Nephron (organoid): ENCODE results near the gene SIRT3.
A peak's percentile ranks its signal among the peaks of the same experiment; 100 is the strongest.
"Not testable (repeated sequence)": the region's sequence is repeated elsewhere in the genome, so short reads cannot be mapped to it uniquely, and the experiment has no call there.

Experiments used
- H3K27ac Mint-ChIP-seq, 3 experiments: 2 replicates each; pipeline ENCODE4 v1.8.0; 2020; ENCODE audit warnings: mixed read lengths in 3 of 3, mild to moderate bottlenecking in 2 of 3, moderate library complexity in 1 of 3
- H3K27me3 Mint-ChIP-seq: 2 replicates; pipeline ENCODE4 v1.8.0; 2021; ENCODE audit warnings: low read depth, mild to moderate bottlenecking, moderate library complexity, mixed read lengths
- H3K36me3 Mint-ChIP-seq: 2 replicates; pipeline ENCODE4 v1.8.0; 2020; ENCODE audit warnings: low read depth, mixed read lengths
- H3K4me1 Mint-ChIP-seq: 2 replicates; pipeline ENCODE4 v1.8.0; 2020; ENCODE audit warnings: mixed read lengths
- H3K4me3 Mint-ChIP-seq, 3 experiments: 2 replicates each; pipeline ENCODE4 v1.8.0; 2020; ENCODE audit warnings: mild to moderate bottlenecking in 3 of 3, mixed read lengths in 3 of 3, moderate library complexity in 2 of 3
- H3K9me3 Mint-ChIP-seq: 2 replicates; pipeline ENCODE4 v1.8.0; 2020; ENCODE audit warnings: mixed read lengths
- TF ChIP-seq, protein P1 (sequence below), 3 experiments: fragments of 200-600 bp; sonication (generic); IDR thresholded peaks; one replicate each; pipeline ENCODE4 v1.5.0; 2021; ENCODE audit warnings: antibody characterized with exemption in 3 of 3; ENCODE audit not compliant: unreplicated experiment in 3 of 3

Gene SIRT3

GRCh38 chr11:250274-250673 is 14.1 kb upstream of the SIRT3 start:
- TF ChIP-seq, protein P1, sequence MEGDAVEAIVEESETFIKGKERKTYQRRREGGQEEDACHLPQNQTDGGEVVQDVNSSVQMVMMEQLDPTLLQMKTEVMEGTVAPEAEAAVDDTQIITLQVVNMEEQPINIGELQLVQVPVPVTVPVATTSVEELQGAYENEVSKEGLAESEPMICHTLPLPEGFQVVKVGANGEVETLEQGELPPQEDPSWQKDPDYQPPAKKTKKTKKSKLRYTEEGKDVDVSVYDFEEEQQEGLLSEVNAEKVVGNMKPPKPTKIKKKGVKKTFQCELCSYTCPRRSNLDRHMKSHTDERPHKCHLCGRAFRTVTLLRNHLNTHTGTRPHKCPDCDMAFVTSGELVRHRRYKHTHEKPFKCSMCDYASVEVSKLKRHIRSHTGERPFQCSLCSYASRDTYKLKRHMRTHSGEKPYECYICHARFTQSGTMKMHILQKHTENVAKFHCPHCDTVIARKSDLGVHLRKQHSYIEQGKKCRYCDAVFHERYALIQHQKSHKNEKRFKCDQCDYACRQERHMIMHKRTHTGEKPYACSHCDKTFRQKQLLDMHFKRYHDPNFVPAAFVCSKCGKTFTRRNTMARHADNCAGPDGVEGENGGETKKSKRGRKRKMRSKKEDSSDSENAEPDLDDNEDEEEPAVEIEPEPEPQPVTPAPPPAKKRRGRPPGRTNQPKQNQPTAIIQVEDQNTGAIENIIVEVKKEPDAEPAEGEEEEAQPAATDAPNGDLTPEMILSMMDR (IDR thresholded peaks at IDR 0.05; ENCODE audit: unreplicated experiment in 3 of 3) = no peak
- Mint-ChIP-seq H3K27me3 (peaks cover 4% of the 10 kb centered on the region), H3K4me3 (no peak overlapping the region), H3K9me3 (no peaks in the 10 kb centered on the region), H3K27ac (no peak overlapping the region), H3K4me1 (no peaks in the 10 kb centered on the region), H3K36me3 (peaks cover 74% of the 10 kb centered on the region)

- Mint-ChIP-seq H3K36me3 (peaks cover 81% of the 10 kb centered on the region), H3K27me3 (peaks cover 4% of the 10 kb centered on the region), H3K4me1 (no peaks in the 10 kb centered on the region), H3K4me3 (no peak overlapping the region), H3K9me3 (no peaks in the 10 kb centered on the region), H3K27ac (no peak overlapping the region)
- TF ChIP-seq, protein P1 (IDR thresholded peaks at IDR 0.05; ENCODE audit: unreplicated experiment in 3 of 3) = no peak
These were observed 12.9 kb upstream of the SIRT3 start for GRCh38 chr11:249062-249461.

GRCh38 chr11:244376-244775 is 8.2 kb upstream of the SIRT3 start:
- no peaks in the 10 kb centered on the region for H3K9me3 Mint-ChIP-seq
- no peak overlapping the region for H3K27ac Mint-ChIP-seq
- no peak overlapping the region for H3K4me3 Mint-ChIP-seq
- H3K4me1 Mint-ChIP-seq = peaks cover 7% of the 10 kb centered on the region
- peaks cover 74% of the 10 kb centered on the region for H3K36me3 Mint-ChIP-seq
- TF ChIP-seq, protein P1 (IDR thresholded peaks at IDR 0.05; ENCODE audit: unreplicated experiment in 3 of 3) = no peak
- H3K27me3 Mint-ChIP-seq = no peaks in the 10 kb centered on the region

DNA sequence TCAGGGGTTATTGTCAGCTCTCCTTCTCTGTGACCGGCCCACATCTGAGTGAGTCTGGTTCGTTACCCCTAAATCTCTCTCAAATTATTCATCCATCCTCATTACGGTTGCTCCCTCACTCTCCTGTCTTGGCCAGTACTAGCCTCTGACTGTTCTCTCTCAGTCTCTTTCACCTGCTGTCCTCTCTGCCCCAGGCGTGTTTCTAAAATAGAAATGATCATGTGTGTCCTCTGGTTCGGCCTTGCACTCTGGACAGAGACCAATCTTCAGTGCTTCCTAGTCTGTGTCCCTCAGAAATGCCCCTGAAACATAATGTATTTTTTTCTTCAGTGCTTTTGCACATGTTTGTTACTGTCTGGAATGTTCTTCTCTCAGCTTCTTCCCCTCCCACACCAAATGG is 5.5 kb upstream of the SIRT3 start:
- Mint-ChIP-seq H3K9me3 (no peaks in the 10 kb centered on the region), H3K4me1 (peaks cover 16% of the 10 kb centered on the region), H3K4me3 (peak overlapping the region; percentile 19 to 26 (median 26)), H3K27me3 (no peaks in the 10 kb centered on the region), H3K27ac (peak overlapping the region in 1 of 3 experiments; percentile 67), H3K36me3 (peaks cover 48% of the 10 kb centered on the region)
- TF ChIP-seq, protein P1 (IDR thresholded peaks at IDR 0.05; ENCODE audit: unreplicated experiment in 3 of 3) = no peak

GRCh38 chr11:240315-240714 is 4.2 kb upstream of the SIRT3 start:
- Mint-ChIP-seq H3K9me3 (no peaks in the 10 kb centered on the region), H3K4me3 (no peak overlapping the region), H3K27ac (no peak overlapping the region), H3K36me3 (peaks cover 35% of the 10 kb centered on the region), H3K4me1 (peaks cover 21% of the 10 kb centered on the region), H3K27me3 (no peaks in the 10 kb centered on the region)
- TF ChIP-seq, protein P1 (IDR thresholded peaks at IDR 0.05; ENCODE audit: unreplicated experiment in 3 of 3) = no peak

GRCh38 chr11:238346-238745 is 2.2 kb upstream of the SIRT3 start:
- peaks cover 24% of the 10 kb centered on the region for H3K4me1 Mint-ChIP-seq
- H3K36me3 Mint-ChIP-seq = peaks cover 25% of the 10 kb centered on the region
- H3K9me3 Mint-ChIP-seq, H3K27me3 Mint-ChIP-seq: not testable (repeated sequence)
- H3K4me3 Mint-ChIP-seq = peak overlapping the region; percentile 98 to 100 (median 99)
- peak overlapping the region in 1 of 3 experiments; percentile 99 for H3K27ac Mint-ChIP-seq
